GM21717 (cell line): Measurements from ENCODE around the gene OR4D2.

ENCODE experiments used
- ATAC-seq: cut with Tn5 transposase; IDR thresholded peaks from one replicate; pipeline ENCODE4 v1.9.1; 2021; ENCODE audit warnings: mild to moderate bottlenecking, moderate library complexity; ENCODE audit not compliant: unreplicated experiment

OR4D2 gene

DNA sequence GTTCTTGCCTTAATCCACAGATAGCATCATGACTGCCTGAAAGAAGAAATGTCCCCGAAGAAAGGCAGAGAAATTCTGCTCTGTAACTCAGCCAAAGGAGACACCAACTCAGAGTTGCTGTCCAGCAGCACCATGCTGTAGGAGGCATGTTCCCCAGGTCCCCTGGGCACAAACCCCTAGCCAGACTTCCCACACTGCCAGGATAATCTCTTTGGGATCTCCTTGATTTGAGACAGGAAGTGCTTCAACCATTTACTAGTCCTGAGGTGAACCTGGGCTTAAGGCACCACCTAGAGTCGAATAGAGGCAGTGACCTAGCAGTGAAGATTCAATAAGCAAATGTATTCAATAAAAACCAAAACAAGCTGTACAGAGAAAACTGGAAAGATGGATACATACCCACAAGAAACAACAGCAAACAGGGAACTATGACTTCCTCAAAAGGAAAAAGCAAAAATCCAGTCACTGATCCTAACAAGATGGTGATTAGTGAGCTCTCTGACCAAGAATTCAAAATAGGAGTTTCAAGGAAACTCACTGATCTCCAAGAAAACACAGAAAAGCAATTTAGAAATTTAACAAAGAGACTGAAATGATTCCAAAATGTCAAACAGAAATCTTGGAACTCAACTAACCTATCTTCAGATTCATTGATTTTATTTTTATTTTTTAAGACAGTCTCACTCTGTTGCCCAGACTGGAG lies 5.7 kb downstream of the OR4D2 start:
- no peak for ATAC-seq

DNA sequence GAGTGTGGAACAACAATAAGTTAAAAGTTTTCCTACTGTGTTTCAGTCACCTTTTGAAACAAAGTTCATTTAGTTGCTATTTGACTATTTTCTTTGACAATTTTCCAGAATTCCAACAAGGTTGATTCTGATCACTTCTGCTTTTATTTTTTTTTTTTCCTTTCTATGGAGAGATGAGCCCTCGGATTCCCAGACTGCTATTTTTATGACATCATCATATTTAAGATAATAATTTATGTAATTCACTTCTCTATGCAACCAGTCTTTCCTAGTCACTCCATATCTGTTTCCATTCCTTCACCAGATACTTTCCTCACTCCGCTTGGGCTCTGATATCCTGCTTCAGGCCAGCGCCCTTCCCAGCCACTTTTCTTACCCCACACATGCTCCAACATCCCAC lies 8.1 kb downstream of the OR4D2 start:
- no peak for ATAC-seq

DNA sequence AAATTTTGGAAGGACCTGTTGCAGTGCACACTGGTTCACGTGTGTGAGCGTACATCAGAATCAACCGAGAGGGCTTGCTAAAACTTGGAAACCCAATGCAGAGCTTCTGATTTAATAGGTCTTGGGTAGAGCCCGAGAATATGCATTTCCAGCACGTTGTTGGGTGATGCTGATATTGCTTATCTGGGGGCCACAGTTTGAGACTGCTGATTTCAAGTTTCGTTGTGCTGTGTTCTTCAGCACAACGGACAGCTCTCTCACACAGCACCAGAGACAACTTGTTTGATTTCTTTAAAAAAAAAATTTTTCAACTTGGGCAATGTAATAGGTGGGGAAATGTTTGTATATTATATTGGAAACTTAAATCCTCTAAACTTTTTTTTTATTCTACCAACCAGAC lies 9.4 kb downstream of the OR4D2 start:
- ATAC-seq = no peak

DNA sequence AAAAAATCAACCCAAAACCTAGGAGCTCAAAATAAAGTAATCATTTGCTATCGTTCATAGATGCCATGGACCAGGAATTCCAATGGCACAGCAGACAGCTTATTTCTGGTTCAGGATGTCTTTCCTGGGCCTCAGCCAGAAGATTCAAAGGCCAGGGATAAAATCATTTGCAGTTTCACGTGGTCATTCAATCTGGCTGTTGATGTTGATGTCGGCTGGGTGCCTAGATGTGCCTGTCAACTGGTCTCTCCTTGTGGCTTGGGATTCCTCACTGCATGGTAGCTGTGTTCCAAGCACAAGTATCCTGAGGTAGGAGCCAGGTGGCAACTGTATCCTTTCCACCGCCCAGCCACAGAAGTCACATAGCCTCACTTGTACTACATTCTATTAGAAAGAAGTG lies 15.0 kb downstream of the OR4D2 start:
- ATAC-seq = no peak

DNA sequence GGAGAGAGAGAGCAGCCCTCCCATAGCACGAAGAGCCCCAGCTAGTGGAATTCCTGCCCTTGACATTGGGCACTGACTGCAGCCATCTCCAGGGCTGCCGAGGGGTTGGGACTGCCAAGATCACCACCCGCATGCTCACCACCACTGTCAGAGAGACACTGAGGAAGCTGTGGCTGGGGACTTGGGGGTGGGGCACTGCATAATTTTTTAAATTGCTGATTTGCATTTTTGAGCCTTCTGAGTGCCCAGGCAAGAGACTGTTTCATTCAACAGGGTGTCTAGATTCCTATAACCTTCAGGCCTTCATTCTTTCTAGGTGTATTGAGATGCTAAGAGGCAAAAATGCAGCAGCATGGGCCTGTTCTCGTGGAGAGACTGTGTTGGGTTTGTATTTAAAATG lies 16.7 kb downstream of the OR4D2 start:
- no peak for ATAC-seq

DNA sequence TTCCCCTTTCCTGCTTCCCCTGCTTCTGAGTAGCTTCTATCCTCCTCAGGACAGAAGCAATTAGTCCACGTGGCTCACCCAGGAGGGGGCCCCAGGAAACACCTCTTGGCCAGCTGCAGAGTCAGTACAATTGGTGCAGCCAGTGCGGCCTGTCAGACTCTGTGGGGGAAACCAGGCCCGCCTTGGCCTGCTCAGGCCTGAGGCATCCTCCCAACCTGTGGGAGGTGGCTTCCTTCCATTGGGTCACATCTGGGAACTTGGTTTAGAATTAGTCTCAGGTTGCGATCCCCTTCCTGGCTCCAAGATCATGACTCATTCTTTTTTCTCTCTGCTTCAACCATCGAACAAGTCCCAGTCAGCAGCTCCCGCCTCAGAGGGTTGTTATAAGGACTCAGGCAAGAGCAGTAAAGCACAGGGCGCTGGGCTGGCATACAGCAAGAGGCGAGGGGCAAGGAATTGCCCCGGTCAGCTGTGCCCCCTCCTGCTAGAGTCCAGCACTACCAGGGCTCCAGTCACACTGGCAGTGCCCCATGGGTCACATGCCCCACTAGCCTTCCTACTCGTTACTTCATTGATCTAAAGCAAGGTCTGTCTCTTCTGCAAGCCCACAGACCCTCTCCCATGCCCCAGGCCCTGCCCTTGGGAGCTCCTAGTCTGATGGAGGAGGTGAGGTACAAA lies 17.7 kb downstream of the OR4D2 start:
- no peak for ATAC-seq

DNA sequence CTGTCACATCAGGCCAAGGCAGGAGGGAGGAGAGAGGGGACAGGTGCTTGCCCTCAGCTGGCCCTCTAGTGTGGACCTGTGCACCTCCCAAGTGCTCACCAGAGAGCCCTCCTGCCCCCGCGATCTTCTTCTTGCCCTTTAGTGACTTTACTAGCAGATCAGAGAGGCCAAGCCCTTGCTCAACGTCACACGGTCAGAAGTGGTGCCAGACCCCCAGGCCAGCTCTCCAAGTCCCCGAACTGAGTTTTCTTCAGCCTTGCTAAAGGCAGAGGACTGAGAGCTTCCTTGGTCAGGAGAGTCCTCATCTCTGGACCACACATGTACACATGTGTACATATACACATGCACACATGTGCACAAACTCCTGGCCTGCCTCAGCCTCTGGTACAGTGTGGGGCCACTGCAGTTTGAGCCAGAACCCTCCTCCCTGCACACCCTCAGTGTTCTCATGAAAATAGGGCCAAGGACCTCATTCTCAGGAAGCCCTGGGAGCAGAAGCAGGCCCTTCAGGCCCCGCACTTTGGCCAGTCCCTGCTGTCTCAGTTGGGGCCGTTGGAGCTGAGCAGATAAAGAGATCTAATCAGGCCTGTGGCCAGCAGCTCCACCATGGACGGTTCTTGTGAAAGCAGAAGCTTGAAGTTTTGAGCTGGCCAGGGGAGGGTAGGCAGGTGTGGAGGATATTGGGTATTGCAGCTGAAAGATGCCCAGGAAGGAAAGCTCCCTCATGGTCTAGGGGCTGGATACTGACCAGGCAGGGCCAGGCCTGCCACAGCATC lies 18.4 kb downstream of the OR4D2 start:
- ATAC-seq = no peak

DNA sequence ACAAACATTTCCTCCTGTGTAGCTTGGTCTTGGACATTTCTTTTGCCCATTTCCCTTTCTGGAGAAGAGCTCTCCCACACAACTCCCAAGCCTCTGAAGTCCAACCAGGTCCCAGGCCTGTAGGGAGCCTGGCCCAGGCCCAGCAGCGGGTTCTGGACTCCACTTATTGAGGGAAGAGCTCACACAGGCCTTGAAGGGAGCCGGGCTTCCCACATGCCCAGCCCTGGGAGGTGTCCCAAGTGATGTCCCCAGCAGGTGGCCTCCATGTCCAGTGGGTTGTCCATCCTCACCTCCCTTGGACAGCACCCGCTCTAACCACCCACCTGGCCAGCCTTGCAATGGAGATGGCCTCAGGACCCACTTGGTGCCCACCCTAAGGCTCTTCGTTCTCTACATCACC lies 19.8 kb downstream of the OR4D2 start:
- ATAC-seq = no peak

DNA sequence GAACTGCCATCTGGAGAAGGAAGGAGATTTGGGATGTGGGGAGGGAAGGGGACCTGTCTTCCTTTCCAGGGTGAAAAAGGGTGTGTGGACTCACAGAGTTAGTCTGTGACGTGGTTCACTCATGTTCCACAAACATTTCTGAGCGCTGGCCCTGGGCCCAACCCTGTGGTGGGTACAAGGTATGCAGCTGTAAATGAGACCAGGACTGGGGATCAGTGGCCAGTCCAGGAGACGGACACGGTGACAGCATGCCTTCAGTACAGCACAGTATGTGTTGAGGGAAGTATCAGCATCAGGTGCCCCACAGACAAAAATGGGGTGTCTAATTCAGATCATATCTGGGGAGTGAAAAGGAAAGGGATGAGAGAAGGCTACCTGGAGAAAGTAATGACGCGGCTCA lies 20.3 kb downstream of the OR4D2 start:
- ATAC-seq = no peak

DNA sequence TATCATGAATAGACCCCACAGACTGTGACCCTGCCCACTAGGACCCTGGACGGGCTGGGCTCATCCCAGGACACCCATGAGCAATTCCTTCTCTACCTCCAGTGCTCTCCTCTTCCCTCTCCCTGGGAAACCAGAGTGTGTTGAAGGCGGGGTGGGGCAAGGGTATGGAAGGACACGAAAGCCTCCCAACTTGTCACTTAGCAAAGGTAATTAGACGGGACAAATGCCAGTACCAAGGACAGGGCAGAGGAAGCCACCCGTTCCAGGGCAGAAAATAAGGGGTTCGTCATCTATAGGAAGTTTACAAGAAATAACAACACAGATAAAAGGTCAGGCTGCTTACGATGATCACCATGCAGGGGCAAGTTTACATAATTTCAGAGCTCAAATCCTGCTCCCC lies 20.9 kb downstream of the OR4D2 start:
- ATAC-seq = no peak

DNA sequence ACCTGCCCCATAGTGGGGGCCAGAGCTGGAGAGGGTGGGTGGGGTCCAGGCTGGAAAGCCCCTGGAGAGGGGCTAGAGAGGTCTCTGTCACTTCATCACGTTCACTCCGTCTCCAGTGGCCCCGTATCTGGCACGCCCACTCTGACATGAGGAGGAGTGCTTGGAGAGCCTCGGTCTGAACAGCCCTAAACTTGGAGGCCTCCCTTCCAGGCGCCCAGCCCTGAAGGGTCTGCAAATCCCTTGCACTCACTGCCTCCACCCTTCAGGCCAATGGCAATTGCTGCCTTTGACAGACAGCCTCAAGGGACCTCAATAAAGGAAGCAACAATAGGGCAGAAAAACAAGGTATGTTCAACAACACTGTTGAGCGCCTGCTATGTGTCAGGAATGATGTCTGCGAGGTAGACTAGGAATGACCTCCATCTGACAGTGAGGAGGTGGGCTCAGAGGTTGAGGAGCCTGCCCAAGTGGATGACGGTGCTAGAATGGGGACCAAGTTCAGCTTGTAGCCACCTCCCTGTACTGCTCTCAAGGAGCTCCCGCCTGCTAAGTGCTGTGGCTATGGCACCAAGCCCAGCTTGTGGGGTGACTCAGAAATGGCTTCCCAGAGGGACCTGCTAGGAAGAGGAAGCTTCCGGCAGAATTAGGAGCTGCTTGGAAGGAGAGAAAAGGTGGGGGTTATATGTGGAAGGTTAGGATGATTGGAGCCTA lies 22.8 kb downstream of the OR4D2 start:
- no peak for ATAC-seq

DNA sequence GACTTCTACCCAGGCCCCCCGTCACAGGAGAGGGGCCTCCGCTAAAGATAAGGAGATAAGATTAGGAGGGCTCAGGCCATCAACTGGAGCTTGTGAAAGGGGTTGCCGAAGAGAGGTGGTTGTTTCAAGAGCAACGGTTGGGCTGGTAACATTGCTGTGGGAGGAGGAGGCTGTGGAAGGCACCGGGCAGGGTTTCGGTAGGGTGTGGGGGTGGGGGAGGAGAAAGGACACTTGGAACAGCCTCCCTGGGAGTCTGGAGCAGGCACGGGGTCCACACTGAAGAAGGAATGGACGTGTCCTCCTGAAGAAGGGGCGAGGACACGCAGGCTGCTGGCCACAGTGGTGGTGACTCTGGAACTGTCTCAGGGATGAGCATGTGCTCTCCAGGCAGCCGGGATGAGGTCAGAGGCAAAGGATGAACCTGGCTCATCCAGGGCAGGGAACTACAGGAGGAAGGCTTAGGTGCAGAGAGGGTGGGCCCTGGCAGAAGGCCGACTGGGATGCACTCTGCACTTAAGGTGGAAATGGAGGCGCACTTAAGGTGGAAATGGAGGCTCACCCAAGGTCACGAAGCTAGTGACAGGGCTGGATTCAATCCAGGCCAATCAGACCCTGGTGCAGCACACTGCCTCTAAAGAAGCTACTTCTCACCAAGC lies 24.6 kb downstream of the OR4D2 start:
- ATAC-seq = no peak

DNA sequence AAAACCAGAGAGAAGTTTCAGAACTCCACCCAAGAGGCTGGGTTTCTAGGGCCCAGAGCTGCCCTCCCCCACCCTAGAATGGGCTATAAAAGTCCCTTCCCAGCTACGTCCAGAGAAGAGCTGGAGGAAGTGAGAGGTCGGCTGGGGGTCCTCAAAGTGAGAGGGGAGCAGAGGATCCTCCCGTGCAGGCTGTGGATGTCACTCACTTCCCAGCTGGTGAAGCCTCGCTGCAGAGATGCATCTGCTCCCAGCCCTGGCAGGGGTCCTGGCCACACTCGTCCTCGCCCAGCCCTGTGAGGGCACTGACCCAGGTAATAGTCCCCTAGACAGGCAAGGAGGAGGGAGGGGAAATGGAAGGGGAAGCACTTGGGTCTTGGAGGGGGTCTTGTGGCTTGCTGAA lies 25.8 kb downstream of the OR4D2 start, which contains the start of gene EPX:
Gene EPX, plus strand, starts transcription at position 115 of the 400 bp plus-strand sequence. Its CDS starts 121 bp downstream, at position 236.
- ATAC-seq = no peak

DNA sequence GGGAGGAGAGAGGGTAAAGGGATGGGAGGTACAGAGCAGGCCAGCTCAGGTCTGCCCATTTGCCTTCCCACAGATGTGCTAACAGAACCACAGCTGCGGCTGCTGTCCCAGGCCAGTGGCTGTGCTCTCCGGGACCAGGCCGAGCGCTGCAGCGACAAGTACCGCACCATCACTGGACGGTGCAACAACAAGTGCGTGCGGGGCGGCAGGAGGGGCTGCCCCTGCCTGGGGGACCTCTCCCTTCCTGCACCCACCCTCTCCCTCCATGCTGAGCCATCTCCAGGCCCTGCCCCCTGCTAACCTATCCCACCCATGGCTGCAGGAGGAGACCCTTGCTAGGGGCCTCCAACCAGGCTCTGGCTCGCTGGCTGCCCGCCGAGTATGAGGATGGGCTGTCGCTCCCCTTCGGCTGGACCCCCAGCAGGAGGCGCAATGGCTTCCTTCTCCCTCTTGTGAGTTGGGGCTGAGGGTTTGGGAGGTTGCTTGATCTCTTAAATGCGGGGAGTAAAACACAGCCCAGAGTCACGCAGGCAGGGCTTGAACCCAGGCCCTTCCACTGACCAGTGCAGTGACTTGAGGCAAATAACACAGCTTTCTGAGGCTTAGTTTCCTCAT lies 27.0 kb downstream of the OR4D2 start:
- no peak for ATAC-seq

DNA sequence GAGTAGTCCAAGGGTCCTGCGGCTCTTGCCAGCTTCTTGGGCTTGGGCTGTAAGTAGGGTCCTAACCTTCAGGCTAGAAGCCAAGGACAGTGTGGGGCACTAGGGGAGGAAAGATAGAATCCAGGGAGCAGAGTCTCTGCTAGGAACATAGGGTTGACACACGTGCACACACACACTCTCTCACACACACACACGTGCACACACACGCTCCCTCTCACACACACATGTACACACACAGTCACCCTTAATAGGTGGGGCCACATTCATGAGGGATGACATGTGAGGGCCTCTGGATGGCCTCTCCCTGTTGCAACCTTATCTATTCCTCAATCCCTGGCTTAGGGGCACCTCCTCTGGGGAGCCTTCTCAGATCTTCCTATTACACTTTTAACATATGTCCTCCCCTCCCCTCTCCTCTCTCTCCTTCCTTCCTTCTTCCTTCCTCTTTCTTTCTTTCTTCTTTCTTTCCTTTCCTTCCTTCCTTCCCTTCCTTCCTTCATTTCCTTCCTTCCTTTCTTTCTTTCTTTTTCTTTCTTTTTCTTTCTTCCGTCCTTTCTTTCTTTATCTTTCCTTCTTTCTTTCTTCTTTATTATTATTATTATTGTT lies 28.8 kb downstream of the OR4D2 start:
- no peak for ATAC-seq

DNA sequence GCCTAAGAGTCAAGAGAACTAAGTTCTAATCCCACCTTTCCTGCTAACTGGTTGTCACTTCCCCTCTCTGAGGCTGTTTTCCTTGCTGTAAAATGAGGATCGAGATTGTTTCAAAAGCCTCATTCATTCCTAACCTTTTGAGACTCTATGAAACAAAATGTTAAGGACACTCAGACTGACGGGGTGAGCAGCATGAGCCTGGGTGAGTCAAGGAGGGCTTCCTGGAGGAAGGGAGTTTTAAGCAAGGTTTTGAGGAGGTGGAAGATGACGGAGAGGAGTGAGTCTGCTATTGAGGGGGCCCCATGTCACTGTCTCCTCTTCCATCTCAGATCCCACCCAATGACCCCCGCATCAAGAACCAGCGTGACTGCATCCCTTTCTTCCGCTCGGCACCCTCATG lies 29.8 kb downstream of the OR4D2 start:
- ATAC-seq = no peak

DNA sequence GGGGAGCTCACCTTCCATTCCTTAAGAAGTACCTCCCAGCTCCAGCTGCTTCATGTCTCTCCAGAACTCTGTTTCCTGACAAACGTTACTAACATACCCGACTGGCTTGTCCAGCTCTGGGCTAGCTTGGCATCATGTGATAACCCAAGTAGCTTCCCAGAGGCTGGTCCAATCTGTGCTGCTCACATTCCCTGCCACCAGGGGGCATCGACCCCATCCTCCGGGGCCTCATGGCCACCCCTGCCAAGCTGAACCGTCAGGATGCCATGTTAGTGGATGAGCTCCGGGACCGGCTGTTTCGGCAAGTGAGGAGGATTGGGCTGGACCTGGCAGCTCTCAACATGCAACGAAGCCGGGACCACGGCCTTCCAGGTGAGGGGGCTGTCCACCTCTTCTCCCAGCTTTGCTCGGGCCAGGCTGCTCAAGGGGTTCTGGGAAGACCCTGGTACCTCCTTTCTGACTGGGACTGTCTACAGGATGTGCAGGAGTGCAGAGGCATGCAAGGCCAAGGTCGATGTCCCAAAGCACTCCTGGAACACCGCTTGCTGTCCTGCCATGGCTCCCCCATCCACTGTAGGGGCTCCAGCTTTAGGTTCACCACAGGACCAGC lies 33.3 kb downstream of the OR4D2 start:
- ATAC-seq = no peak

DNA sequence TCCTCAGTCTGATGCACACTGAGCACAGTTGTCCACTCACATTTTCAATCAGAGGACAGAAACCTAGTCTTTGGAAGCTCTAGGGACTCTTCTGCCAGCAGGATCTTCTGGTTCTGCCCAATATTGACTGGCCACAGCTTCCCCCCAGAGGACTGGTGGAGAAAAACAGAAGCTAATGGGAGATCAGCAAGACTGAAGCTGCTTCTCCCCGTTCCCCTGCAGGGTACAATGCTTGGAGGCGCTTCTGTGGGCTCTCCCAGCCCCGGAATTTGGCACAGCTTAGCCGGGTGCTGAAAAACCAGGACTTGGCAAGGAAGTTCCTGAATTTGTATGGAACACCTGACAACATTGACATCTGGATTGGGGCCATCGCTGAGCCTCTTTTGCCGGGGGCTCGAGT lies 36.1 kb downstream of the OR4D2 start:
- no peak for ATAC-seq

DNA sequence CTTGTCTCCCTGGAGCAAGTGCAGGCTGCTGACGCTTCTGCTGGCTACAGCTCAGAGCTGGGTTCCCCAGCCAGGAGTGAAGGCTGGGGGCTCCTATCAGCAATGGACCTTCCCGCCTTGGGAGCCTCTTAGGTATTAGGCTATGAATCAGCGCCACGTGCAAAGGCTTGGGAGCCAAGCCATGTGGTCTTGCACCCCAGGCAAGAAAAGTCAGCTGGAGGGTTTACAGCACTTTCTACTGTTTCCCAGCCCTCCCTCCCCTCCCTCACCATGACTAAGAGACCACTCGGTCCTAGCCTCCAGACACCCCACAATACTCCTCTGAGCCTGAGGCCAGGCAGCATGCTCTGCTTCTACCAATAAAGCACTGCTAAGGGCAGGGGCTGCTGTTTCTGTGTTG lies 38.0 kb downstream of the OR4D2 start:
- ATAC-seq = no peak

DNA sequence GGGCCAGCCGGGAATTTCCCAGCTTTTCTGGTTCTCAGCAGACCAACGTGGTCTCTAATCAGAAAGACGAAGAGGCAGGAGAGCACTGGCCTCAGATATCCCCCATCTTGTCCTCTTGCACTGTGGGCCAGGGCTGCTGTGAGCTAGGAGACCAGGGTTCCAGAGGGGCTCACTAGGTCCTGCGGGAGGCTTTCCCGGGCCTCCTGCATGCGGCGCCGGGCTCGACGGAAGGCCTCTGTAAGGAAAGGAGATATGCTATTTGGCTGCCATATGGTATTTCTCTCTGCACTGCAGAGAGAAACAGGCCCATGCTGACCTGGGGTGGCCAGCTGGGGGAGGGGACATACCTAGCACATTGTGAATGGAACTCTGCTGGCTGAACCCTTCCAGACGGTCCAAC lies 39.2 kb downstream of the OR4D2 start:
- no peak for ATAC-seq
